Mammary epithelial cell (primary cell): Measurements from ENCODE around the gene SLC17A9.

Experiments
- CTCF ChIP-seq, 2 donors: IDR thresholded peaks in 1 of 2; conservative IDR thresholded peaks in 1 of 2; 2 replicates each; pipeline ENCODE4 v1.5.1; 2011 to 2012; ENCODE audit warnings: inconsistent platforms in 2 of 2, low read length in 2 of 2, mild to moderate bottlenecking in 2 of 2, control low read depth in 1 of 2, low read depth in 1 of 2; ENCODE audit not compliant: insufficient read depth in 1 of 2; ENCODE audit errors: extremely low read depth in 1 of 2
- EZH2 ChIP-seq: IDR thresholded peaks from 2 replicates; pipeline ENCODE4 v1.6.1; 2012; ENCODE audit warnings: low read length, inconsistent platforms, borderline replicate concordance

GRCh38 chr20:62946918-62947317, 5.6 kb upstream of the SLC17A9 start:
- no peak for TF ChIP-seq CTCF (conservative IDR thresholded peaks at IDR 0.05 in 1 of 2, IDR thresholded peaks at IDR 0.05 in 1 of 2; ENCODE audit: extremely low read depth in 1 of 2, insufficient read depth in 1 of 2, low read depth in 1 of 2, low read length in 2 of 2)
- no peak for TF ChIP-seq EZH2
